HepG2 (cell line): ENCODE measurements around the gene COL4A2. TPM values are rescaled to one million over a fixed set of nuclear protein-coding genes. Genes with fewer than 3 reads are reported as not detected.

Source experiments
- ATAC-seq: fragments of 200-7000 bp; cut with Tn5 transposase; 3 replicates; pipeline ENCODE4 v1.9.1; 2020; ENCODE audit warnings: mild to moderate bottlenecking, moderate library complexity
- BruUV-seq: library from RNA; stranded (reverse); fragments of 400-500 nt; replicated peaks from 2 replicates; lab custom pipeline; 2021; lab: Mats Ljungman, UMichigan
- CTCF ChIA-PET: fragments of 300-600 bp; formaldehyde crosslinking; extraction: SDS; loops from one replicate; lab custom pipeline; 2021; ENCODE audit warnings: low total read pairs, inconsistent platforms, low intra/inter-chr PET ratio; lab: Yijun Ruan, JAX
- POLR2A ChIA-PET: fragments of 350-600 bp; sonication (Branson Sonifier 250); formaldehyde crosslinking; loops from one replicate; lab custom pipeline; 2020; ENCODE audit warnings: antibody characterized with exemption, inconsistent platforms; lab: Yijun Ruan, JAX
- DNase-seq: peaks from one replicate; pipeline ENCODE4 v3.0.0-alpha.2; 2015; ENCODE audit warnings: low spot score
- FAIRE-seq: peaks from 3 replicates; lab custom pipeline; 2011; peaks lifted over from hg19 to GRCh38; lab: Jason Lieb, UNC
- H2AFZ ChIP-seq: one replicate; pipeline ENCODE4 v1.6.1; 2011; ENCODE audit warnings: low read length, inconsistent platforms
- H3K27ac ChIP-seq: fragments of 300-600 bp; 3 replicates; pipeline ENCODE4 v1.8.0; 2011; ENCODE audit warnings: mixed run types, mild to moderate bottlenecking, mixed read lengths, low read length, inconsistent platforms; ENCODE audit not compliant: insufficient read depth; ENCODE audit errors: extremely low read length
- H3K27me3 ChIP-seq, 2 experiments: fragments of 200-600 bp in 1 of 2; 2 replicates in 1 of 2; 3 replicates in 1 of 2; pipeline versions ENCODE4 v1.6.0 to v1.8.0; 2011; ENCODE audit warnings: low read length in 2 of 2, mild to moderate bottlenecking in 2 of 2, moderate library complexity in 2 of 2, inconsistent platforms in 1 of 2; ENCODE audit not compliant: insufficient read depth in 2 of 2, control insufficient read depth in 1 of 2
- H3K36me3 ChIP-seq, 2 experiments: fragments of 200-600 bp in 1 of 2; replicated peaks in 1 of 2; 2 replicates in 1 of 2; 3 replicates in 1 of 2; pipeline versions ENCODE4 v1.5.1 to v1.8.0; 2011; ENCODE audit warnings: low read length in 2 of 2, inconsistent platforms in 1 of 2; ENCODE audit not compliant: insufficient read depth in 2 of 2, control insufficient read depth in 1 of 2
- H3K4me1 ChIP-seq: 2 replicates; pipeline ENCODE4 v1.5.1; 2012; ENCODE audit warnings: low read length, inconsistent platforms; ENCODE audit not compliant: insufficient read depth
- H3K4me2 ChIP-seq: 2 replicates; pipeline ENCODE4 v1.6.0; 2011; ENCODE audit warnings: low read depth, low read length, inconsistent platforms
- H3K4me3 ChIP-seq, 3 experiments: fragments of 200-600 bp in 1 of 3; sonication (generic), shearing (Covaris generic) in 1 of 3; replicated peaks in 1 of 3; 2 replicates each; pipeline ENCODE4 v1.5.1; 2011 to 2016; ENCODE audit warnings: low read length in 3 of 3, inconsistent platforms in 2 of 3, low read depth in 2 of 3, mild to moderate bottlenecking in 2 of 3, control low read depth in 1 of 3, mixed read lengths in 1 of 3; ENCODE audit not compliant: insufficient read depth in 1 of 3
- H3K79me2 ChIP-seq: one replicate; pipeline ENCODE4 v1.6.1; 2011; ENCODE audit warnings: low read length, inconsistent platforms; ENCODE audit not compliant: insufficient read depth
- H3K9ac ChIP-seq: 2 replicates; pipeline ENCODE4 v1.6.0; 2011; ENCODE audit warnings: mild to moderate bottlenecking, low read depth, low read length, inconsistent platforms; ENCODE audit not compliant: insufficient read depth
- H3K9me3 ChIP-seq: 2 replicates; pipeline ENCODE4 v1.5.1; 2012; ENCODE audit warnings: mild to moderate bottlenecking, low read length
- H4K20me1 ChIP-seq: 2 replicates; pipeline ENCODE4 v1.6.0; 2011; ENCODE audit warnings: inconsistent platforms, mild to moderate bottlenecking, low read length, moderate library complexity; ENCODE audit not compliant: insufficient read depth
- GLI4 ChIP-seq: sonication (generic); formaldehyde crosslinking; IDR thresholded peaks from 2 replicates; pipeline ENCODE4 v1.5.1; 2020; ENCODE audit warnings: missing genetic modification reagents, mild to moderate bottlenecking, moderate library complexity, borderline replicate concordance
- HNRNPUL1 ChIP-seq: fragments of 200-400 bp; formaldehyde crosslinking; IDR thresholded peaks from 2 replicates; pipeline ENCODE4 v1.6.1; 2017; ENCODE audit warnings: low read depth, mild to moderate bottlenecking, low read length, moderate library complexity
- MEIS2 ChIP-seq: sonication (generic); formaldehyde crosslinking; IDR thresholded peaks from 2 replicates; pipeline ENCODE4 v1.9.0; 2021; ENCODE audit warnings: mild to moderate bottlenecking, missing genetic modification reagents
- MXI1 ChIP-seq: IDR thresholded peaks from 3 replicates; pipeline ENCODE4 v1.6.1; 2012; ENCODE audit warnings: low read depth, low read length, inconsistent platforms, borderline replicate concordance
- RORA ChIP-seq: sonication (generic); formaldehyde crosslinking; IDR thresholded peaks from 2 replicates; pipeline ENCODE4 v1.5.0; 2020; ENCODE audit warnings: mild to moderate bottlenecking, missing genetic modification reagents, moderate library complexity
- ZMYM3 ChIP-seq: sonication (generic); formaldehyde crosslinking; IDR thresholded peaks from 2 replicates; pipeline ENCODE4 v1.5.1; 2020; ENCODE audit warnings: mild to moderate bottlenecking, missing genetic modification reagents
- ZNF367 ChIP-seq: sonication (generic); formaldehyde crosslinking; IDR thresholded peaks from 2 replicates; pipeline ENCODE4 v1.4.0; 2020; ENCODE audit warnings: missing genetic modification reagents, borderline replicate concordance
- ZNF550 ChIP-seq: sonication (generic); formaldehyde crosslinking; IDR thresholded peaks from 2 replicates; pipeline ENCODE4 v1.4.0; 2020; ENCODE audit warnings: mild to moderate bottlenecking, missing genetic modification reagents, borderline replicate concordance
- ZNF850 ChIP-seq: sonication (generic); formaldehyde crosslinking; conservative IDR thresholded peaks from 2 replicates; pipeline ENCODE4 v1.9.0; 2021; ENCODE audit warnings: mild to moderate bottlenecking, missing genetic modification reagents
- WGBS: methylation state at CpG from one replicate; pipeline ENCODE4 v1.1.6; 2017; ENCODE audit warnings: low lambda C conversion rate; 5-methylcytosine and 5-hydroxymethylcytosine counted together
- in situ Hi-C: cut with HindIII; loops from 2 replicates; pipeline ENCODE4 v1.10.0; 2017; ENCODE audit warnings: low pct_unique_long_range_greater_than_20kb; ENCODE audit not compliant: extremely low pct_ligation_motif_present
- intact Hi-C: fragments of 100-400 bp; cut with micrococcal nuclease; formaldehyde crosslinking; loops from one replicate; pipeline ENCODE4 v1.10.0; 2022; ENCODE audit not compliant: unreplicated experiment
- polyA plus RNA-seq, 8 experiments: library from polyadenylated mRNA; depleted of rRNA in 3 of 8; stranded (reverse) in 7 of 8; unstranded in 1 of 8; fragments of >200 nt; fragmentation: Illumina TruSeq in 4 of 8; extraction: Trizol in 4 of 8; gene quantifications; 2 replicates each; pipeline versions ENCODE4 v1.2.1 to v1.2.3, GENCODE V29; 2011 to 2016; ENCODE audit warnings: low read depth in 4 of 8, missing spikeins in 1 of 8, mixed read lengths in 1 of 8; ENCODE audit not compliant: insufficient read depth in 1 of 8
- total RNA-seq, 5 experiments: library from RNA; depleted of rRNA; stranded (reverse); fragments of >200 nt; fragmentation: Illumina TruSeq; extraction: Trizol; gene quantifications; 2 replicates each; pipeline ENCODE4 v1.2.3, GENCODE V29; 2016; ENCODE audit warnings: low read depth in 1 of 5
- TF ChIP-seq, protein P1 (sequence below): sonication (generic); formaldehyde crosslinking; IDR thresholded peaks from 2 replicates; pipeline ENCODE4 v1.4.0; 2020; ENCODE audit warnings: missing genetic modification reagents
- TF ChIP-seq, protein P2 (sequence below): sonication (generic); formaldehyde crosslinking; IDR thresholded peaks from 2 replicates; pipeline ENCODE4 v1.5.1; 2020; ENCODE audit warnings: missing genetic modification reagents, mild to moderate bottlenecking, borderline replicate concordance
- TF ChIP-seq, protein P3 (sequence below): sonication (generic); formaldehyde crosslinking; IDR thresholded peaks from 2 replicates; pipeline ENCODE4 v1.8.1; 2023; ENCODE audit warnings: mild to moderate bottlenecking, missing genetic modification reagents, borderline replicate concordance
- TF ChIP-seq, protein P4 (sequence below): sonication (generic); formaldehyde crosslinking; IDR thresholded peaks from 2 replicates; pipeline ENCODE4 v1.4.0; 2020; ENCODE audit warnings: missing genetic modification reagents

Gene COL4A2
- total and polyA plus RNA-seq, 2 of the 13 experiments (the other 11 are each of a cell fraction or from before 2014, with no cell fraction given): 0.22 to 1.9 TPM

DNA sequence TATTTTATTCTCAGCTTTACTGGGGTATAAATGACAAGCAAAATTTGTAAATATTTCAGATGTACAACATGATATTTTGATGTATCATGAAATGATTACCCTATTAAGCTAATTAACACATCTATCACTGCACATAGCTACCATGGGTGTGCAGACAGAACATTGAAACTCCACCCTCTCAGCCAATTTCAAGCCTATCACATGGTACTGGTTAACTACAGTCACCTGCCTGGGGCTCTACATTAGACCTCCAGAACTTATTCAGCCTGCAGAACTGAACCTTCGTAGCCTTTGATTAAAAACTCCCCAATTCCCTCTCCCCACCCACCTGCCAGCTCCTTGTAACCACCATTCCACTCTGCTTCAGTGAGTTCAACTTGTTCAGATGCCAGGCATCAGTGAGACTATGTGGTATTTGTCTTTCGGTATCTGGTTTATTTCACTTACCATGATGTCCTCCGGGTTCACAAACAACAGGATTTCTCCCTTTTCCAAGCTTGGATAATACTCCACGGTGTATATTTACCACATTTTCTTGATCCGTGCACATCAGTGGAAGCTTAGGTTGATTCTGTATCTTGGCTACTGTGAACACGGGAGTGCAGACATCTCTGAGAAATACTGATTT is 235.2 kb downstream of the COL4A2 start:
- Histone ChIP-seq H4K20me1 (peaks cover 10% of the 10 kb centered on the region; the same call in 1 of the 2 replicates), H3K4me2 (no peak overlapping the region), H3K9me3 (no peaks in the 10 kb centered on the region), H3K27ac (no peak overlapping the region), H3K79me2 (peaks cover 35% of the 10 kb centered on the region), H3K4me3 (no peak overlapping the region), H2AFZ (no peak overlapping the region), H3K4me1 (peaks cover 15% of the 10 kb centered on the region), H3K36me3 (peaks cover 2 to 13% of the 10 kb centered on the region in 2 experiments; a peak in 3 of 5 replicates), H3K27me3 (no peaks in the 10 kb centered on the region), H3K9ac (no peak overlapping the region)
- in situ Hi-C loops (no loop called here), intact Hi-C loops (no loop called here)
- ChIA-PET CTCF (no interaction called here), POLR2A (interaction anchor here (1.5 kb wide), 1 partner anchor 19 kb away, joined by 6 read pairs; the partner anchor contains the start of gene RAB20)
- ATAC-seq (no peak), FAIRE-seq (no peak), DNase-seq (no peak)
- WGBS: 97% methylated on average over 6 of the region's 6 CpGs
- no peak for TF ChIP-seq ZNF550
- no peak for TF ChIP-seq ZMYM3
- TF ChIP-seq, protein P1, sequence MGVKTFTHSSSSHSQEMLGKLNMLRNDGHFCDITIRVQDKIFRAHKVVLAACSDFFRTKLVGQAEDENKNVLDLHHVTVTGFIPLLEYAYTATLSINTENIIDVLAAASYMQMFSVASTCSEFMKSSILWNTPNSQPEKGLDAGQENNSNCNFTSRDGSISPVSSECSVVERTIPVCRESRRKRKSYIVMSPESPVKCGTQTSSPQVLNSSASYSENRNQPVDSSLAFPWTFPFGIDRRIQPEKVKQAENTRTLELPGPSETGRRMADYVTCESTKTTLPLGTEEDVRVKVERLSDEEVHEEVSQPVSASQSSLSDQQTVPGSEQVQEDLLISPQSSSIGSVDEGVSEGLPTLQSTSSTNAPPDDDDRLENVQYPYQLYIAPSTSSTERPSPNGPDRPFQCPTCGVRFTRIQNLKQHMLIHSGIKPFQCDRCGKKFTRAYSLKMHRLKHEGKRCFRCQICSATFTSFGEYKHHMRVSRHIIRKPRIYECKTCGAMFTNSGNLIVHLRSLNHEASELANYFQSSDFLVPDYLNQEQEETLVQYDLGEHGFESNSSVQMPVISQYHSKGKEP (CRISPR knock-in tag): no peak
- TF ChIP-seq ZNF367 (CRISPR knock-in tag): no peak
- TF ChIP-seq MEIS2: no peak
- no peak for TF ChIP-seq HNRNPUL1
- TF ChIP-seq, protein P2, sequence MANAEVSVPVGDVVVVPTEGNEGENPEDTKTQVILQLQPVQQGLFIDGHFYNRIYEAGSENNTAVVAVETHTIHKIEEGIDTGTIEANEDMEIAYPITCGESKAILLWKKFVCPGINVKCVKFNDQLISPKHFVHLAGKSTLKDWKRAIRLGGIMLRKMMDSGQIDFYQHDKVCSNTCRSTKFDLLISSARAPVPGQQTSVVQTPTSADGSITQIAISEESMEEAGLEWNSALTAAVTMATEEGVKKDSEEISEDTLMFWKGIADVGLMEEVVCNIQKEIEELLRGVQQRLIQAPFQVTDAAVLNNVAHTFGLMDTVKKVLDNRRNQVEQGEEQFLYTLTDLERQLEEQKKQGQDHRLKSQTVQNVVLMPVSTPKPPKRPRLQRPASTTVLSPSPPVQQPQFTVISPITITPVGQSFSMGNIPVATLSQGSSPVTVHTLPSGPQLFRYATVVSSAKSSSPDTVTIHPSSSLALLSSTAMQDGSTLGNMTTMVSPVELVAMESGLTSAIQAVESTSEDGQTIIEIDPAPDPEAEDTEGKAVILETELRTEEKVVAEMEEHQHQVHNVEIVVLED (CRISPR knock-in tag): no peak
- TF ChIP-seq ZNF850 (CRISPR knock-in tag): no peak
- no peak for TF ChIP-seq GLI4
- TF ChIP-seq RORA (CRISPR knock-in tag): no peak
- TF ChIP-seq, protein P3, sequence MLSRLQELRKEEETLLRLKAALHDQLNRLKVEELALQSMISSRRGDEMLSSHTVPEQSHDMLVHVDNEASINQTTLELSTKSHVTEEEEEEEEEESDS (CRISPR knock-in tag): no peak
- no peak for TF ChIP-seq MXI1
- TF ChIP-seq, protein P4, sequence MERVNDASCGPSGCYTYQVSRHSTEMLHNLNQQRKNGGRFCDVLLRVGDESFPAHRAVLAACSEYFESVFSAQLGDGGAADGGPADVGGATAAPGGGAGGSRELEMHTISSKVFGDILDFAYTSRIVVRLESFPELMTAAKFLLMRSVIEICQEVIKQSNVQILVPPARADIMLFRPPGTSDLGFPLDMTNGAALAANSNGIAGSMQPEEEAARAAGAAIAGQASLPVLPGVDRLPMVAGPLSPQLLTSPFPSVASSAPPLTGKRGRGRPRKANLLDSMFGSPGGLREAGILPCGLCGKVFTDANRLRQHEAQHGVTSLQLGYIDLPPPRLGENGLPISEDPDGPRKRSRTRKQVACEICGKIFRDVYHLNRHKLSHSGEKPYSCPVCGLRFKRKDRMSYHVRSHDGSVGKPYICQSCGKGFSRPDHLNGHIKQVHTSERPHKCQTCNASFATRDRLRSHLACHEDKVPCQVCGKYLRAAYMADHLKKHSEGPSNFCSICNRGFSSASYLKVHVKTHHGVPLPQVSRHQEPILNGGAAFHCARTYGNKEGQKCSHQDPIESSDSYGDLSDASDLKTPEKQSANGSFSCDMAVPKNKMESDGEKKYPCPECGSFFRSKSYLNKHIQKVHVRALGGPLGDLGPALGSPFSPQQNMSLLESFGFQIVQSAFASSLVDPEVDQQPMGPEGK (CRISPR knock-in tag): no peak
- BruUV-seq: no TSS peak
